Effector CD4-positive, alpha-beta T cell (primary cell): ENCODE measurements around the gene SGO2.

Source experiments
- DNase-seq: peaks from one replicate; pipeline ENCODE4 v3.0.0-alpha.2; 2020
- total RNA-seq: gene quantifications from one replicate; lab custom pipeline; 2026; lab: John Stamatoyannopoulos, UW

Gene SGO2
- 3.4 reads per million, percentile 13 among the genes with 10 or more reads in this experiment for total RNA-seq

GRCh38 chr2:200525882-200526651 is at the start of gene SGO2:
TSS of gene SGO2 (plus strand) at chr2:200526207. CDS start at chr2:200532976, 6,769 bp downstream.
- DNase-seq, result peak; percentile 94

GRCh38 chr2:200476836-200477235 is 49.2 kb upstream of the SGO2 start:
- no peak for DNase-seq

- no peak for DNase-seq
Observed at GRCh38 chr2:200477667-200478131, 48.3 kb upstream of the SGO2 start.

- no peak for DNase-seq
Observed at GRCh38 chr2:200479692-200480265, 46.2 kb upstream of the SGO2 start.

GRCh38 chr2:200482194-200482593 is 43.8 kb upstream of the SGO2 start:
- no peak for DNase-seq

- no peak for DNase-seq
Observed at GRCh38 chr2:200483729-200484198, 42.2 kb upstream of the SGO2 start.

GRCh38 chr2:200484934-200485333 is 41.1 kb upstream of the SGO2 start:
- DNase-seq, result no peak

GRCh38 chr2:200486529-200486928 is 39.5 kb upstream of the SGO2 start:
- DNase-seq, result no peak

GRCh38 chr2:200488169-200488568 is 37.8 kb upstream of the SGO2 start:
- DNase-seq, result no peak

GRCh38 chr2:200490001-200490400 is 36.0 kb upstream of the SGO2 start:
- no peak for DNase-seq

- no peak for DNase-seq
Observed at GRCh38 chr2:200492656-200493055, 33.4 kb upstream of the SGO2 start.

GRCh38 chr2:200494048-200494447 is 32.0 kb upstream of the SGO2 start:
- no peak for DNase-seq

- DNase-seq, result no peak
Observed at GRCh38 chr2:200496696-200497095, 29.3 kb upstream of the SGO2 start.

- DNase-seq, result no peak
Observed at GRCh38 chr2:200498402-200499162, 27.4 kb upstream of the SGO2 start.

GRCh38 chr2:200502196-200502595 is 23.8 kb upstream of the SGO2 start:
- DNase-seq, result no peak

- no peak for DNase-seq
Observed at GRCh38 chr2:200506679-200507078, 19.3 kb upstream of the SGO2 start.

GRCh38 chr2:200507179-200507578 is 18.8 kb upstream of the SGO2 start:
- no peak for DNase-seq

- no peak for DNase-seq
Observed at GRCh38 chr2:200509235-200509611, 16.8 kb upstream of the SGO2 start.

- peak; percentile 87 for DNase-seq
Observed at GRCh38 chr2:200509612-200510433, 16.2 kb upstream of the SGO2 start, which contains the start of gene KCTD18. TSS of gene KCTD18 (minus strand) at chr2:200510068. CDS start at chr2:200507016, 3,052 bp downstream.

GRCh38 chr2:200515155-200515554 is 10.9 kb upstream of the SGO2 start:
- DNase-seq, result no peak

GRCh38 chr2:200523158-200523557 is 2.8 kb upstream of the SGO2 start:
- DNase-seq, result no peak

- DNase-seq, result no peak
Observed at GRCh38 chr2:200523604-200524003, 2.4 kb upstream of the SGO2 start.
